ENCODE results near the gene ZDHHC11B.
A peak's percentile ranks its signal among the peaks of the same experiment; 100 is the strongest.

ZDHHC11B gene

GRCh38 chr5:669842-670395 is 114.6 kb downstream of the ZDHHC11B start:
- TF ChIP-seq EZH2phosphoT487 (IDR thresholded peaks at IDR 0.05; ENCODE audit: borderline replicate concordance, low read length): no peak
- TF ChIP-seq CTCF (IDR thresholded peaks at IDR 0.05; ENCODE audit: low read depth, low read length, poor library complexity, severe bottlenecking): no peak
- Histone ChIP-seq H3K4me3 (ENCODE audit: low read length) (no peak overlapping the region), H3K79me2 (ENCODE audit: control insufficient read depth, low read length) (no peaks in the 10 kb centered on the region), H3F3A (ENCODE audit: control insufficient read depth, insufficient read depth) (no peaks in the 10 kb centered on the region), H3K27me3 (ENCODE audit: control insufficient read depth, low read length) (peaks cover 13% of the 10 kb centered on the region), H3K9me3 (ENCODE audit: control insufficient read depth, insufficient read depth, low read length) (no peaks in the 10 kb centered on the region), H3K9me2 (replicated peaks; ENCODE audit: control insufficient read depth, low read length) (no peaks in the 10 kb centered on the region), H3K36me3 (ENCODE audit: control insufficient read depth, low read length) (peaks cover 9% of the 10 kb centered on the region; the same call in 1 of the 2 replicates), H3K4me1 (ENCODE audit: control insufficient read depth, low read length) (peaks cover 7% of the 10 kb centered on the region; the same call in 1 of the 2 replicates), H4K20me1 (ENCODE audit: control insufficient read depth, insufficient read depth, low read depth, low read length) (peaks cover 5% of the 10 kb centered on the region), H3K4me2 (ENCODE audit: low read length) (no peak overlapping the region), H3K27ac (ENCODE audit: low read depth, low read length) (no peak overlapping the region)

GRCh38 chr5:669111-669841 is 115.3 kb downstream of the ZDHHC11B start:
- Histone ChIP-seq H3K27ac (ENCODE audit: low read depth, low read length) (no peak overlapping the region), H3K9me2 (replicated peaks; ENCODE audit: control insufficient read depth, low read length) (no peaks in the 10 kb centered on the region), H4K20me1 (ENCODE audit: control insufficient read depth, insufficient read depth, low read depth, low read length) (no peaks in the 10 kb centered on the region; the same call in 1 of the 2 replicates), H3K27me3 (ENCODE audit: control insufficient read depth, low read length) (peaks cover 13% of the 10 kb centered on the region), H3F3A (ENCODE audit: control insufficient read depth, insufficient read depth) (no peaks in the 10 kb centered on the region), H3K4me3 (ENCODE audit: low read length) (no peak overlapping the region), H3K36me3 (ENCODE audit: control insufficient read depth, low read length) (peaks cover 10% of the 10 kb centered on the region; the same call in 1 of the 2 replicates), H3K9me3 (ENCODE audit: control insufficient read depth, insufficient read depth, low read length) (no peaks in the 10 kb centered on the region), H3K79me2 (ENCODE audit: control insufficient read depth, low read length) (no peaks in the 10 kb centered on the region), H3K4me1 (ENCODE audit: control insufficient read depth, low read length) (peaks cover 7% of the 10 kb centered on the region; the same call in 1 of the 2 replicates), H3K4me2 (ENCODE audit: low read length) (no peak overlapping the region)
- TF ChIP-seq EZH2phosphoT487 (IDR thresholded peaks at IDR 0.05; ENCODE audit: borderline replicate concordance, low read length): no peak
- TF ChIP-seq CTCF (IDR thresholded peaks at IDR 0.05; ENCODE audit: low read depth, low read length, poor library complexity, severe bottlenecking): peak; percentile 81

- Histone ChIP-seq H3K36me3 (ENCODE audit: control insufficient read depth, low read length) (peaks cover 13% of the 10 kb centered on the region; the same call in 1 of the 2 replicates), H3K9me3 (ENCODE audit: control insufficient read depth, insufficient read depth, low read length) (no peaks in the 10 kb centered on the region), H3K27ac (ENCODE audit: low read depth, low read length) (no peak overlapping the region), H3K9me2 (replicated peaks; ENCODE audit: control insufficient read depth, low read length) (no peaks in the 10 kb centered on the region), H3K27me3 (ENCODE audit: control insufficient read depth, low read length) (peaks cover 10% of the 10 kb centered on the region), H4K20me1 (ENCODE audit: control insufficient read depth, insufficient read depth, low read depth, low read length) (no peaks in the 10 kb centered on the region; the same call in 1 of the 2 replicates), H3K79me2 (ENCODE audit: control insufficient read depth, low read length) (no peaks in the 10 kb centered on the region), H3F3A (ENCODE audit: control insufficient read depth, insufficient read depth) (no peaks in the 10 kb centered on the region), H3K4me2 (ENCODE audit: low read length) (no peak overlapping the region), H3K4me3 (ENCODE audit: low read length) (no peak overlapping the region), H3K4me1 (ENCODE audit: control insufficient read depth, low read length) (peaks cover 7% of the 10 kb centered on the region; the same call in 1 of the 2 replicates)
- TF ChIP-seq EZH2phosphoT487 (IDR thresholded peaks at IDR 0.05; ENCODE audit: borderline replicate concordance, low read length) (no peak), CTCF (IDR thresholded peaks at IDR 0.05; ENCODE audit: low read depth, low read length, poor library complexity, severe bottlenecking) (no peak)
Observed at GRCh38 chr5:668283-668995, 116.1 kb downstream of the ZDHHC11B start.

All from DOHH2 (cell line).